HG03442 (cell line): ENCODE results near the gene ATF6.

Source experiments
- ATAC-seq: cut with Tn5 transposase; IDR thresholded peaks from one replicate; pipeline ENCODE4 v1.9.1; 2021; ENCODE audit warnings: mild to moderate bottlenecking, moderate library complexity; ENCODE audit not compliant: unreplicated experiment

The ATF6 gene

DNA sequence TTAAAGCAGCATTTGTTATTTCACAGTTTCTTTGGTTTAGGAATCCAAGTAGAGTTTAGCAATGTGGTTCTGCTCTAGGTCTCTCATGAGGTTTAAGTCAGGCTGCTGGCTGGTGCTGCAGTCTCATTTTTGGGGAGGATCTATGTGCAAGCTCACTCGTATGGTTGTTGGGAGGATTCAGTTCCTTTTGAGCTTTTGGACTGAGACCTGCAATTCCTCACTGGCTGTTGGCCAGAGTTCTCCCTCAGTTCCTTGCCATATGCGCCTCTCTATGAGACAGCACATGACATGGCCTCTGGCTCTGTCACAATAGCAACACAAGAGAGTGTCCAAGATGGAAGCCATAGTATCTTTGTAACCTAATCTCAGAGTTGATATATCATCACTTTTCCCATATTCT is 166.5 kb downstream of the ATF6 start:
- ATAC-seq, result no peak

DNA sequence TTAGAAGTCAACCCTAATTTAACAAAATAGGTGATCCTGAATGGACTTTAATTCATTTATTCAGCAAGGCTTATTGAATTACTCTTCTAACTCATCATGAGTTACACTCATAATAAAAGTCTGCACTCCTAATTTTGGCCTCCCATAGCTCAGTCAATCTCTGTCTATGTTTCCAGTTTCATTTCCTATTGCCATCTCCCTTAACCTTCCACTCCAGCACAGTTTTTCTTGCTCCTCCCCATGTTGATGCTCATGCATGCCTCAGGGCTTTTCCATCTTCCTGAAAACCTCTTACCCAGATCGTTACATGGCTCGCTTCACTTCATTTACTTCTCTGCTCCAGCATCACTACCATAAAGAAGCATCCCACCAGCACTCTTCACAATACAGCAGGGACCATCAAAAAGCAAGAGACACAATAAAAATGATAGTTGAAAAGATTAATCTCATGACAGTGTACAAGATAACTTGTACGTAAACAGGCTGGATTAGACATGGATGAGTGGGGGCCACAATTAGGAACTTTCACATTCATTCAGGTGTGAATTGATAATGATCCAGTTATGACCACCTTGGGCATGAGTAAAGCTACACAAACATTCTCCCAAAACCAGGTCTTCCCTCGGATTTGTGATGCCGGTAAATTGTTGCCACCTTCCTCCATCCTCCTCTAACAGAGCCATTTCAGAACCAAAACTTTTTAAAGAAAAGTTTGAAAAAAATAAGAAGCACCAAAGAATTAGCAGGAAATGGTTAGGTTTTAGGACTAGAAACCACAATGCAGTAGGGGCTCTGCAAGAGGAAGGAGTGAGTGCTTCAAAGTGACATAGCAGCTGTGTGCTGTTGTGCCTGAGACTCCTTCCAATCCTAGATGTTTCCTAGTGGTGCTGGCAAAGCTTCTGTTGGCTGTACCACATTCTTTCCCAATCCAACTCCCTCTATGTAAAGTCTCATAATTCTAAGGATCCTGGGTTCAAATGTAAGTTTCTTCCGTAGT is 167.8 kb downstream of the ATF6 start:
- no peak for ATAC-seq

DNA sequence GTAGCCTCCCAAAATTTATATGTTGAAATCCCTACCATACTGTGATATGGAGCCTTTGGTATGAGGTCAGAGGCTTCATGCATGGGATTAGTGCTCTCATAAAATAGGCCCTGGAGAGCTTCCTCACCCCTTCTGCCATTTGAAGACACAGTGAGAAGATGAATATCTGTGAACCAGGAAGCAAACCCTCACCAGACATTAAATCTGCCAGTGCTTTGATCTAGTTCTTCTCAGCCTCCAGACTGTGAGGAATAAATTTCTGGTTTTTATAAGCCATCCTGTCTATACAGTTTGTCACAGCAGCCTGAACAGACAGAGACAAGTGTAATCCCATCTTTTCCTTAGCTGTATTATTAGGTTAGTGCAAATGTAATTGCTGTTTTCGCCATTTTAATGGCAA is 169.1 kb downstream of the ATF6 start:
- no peak for ATAC-seq

DNA sequence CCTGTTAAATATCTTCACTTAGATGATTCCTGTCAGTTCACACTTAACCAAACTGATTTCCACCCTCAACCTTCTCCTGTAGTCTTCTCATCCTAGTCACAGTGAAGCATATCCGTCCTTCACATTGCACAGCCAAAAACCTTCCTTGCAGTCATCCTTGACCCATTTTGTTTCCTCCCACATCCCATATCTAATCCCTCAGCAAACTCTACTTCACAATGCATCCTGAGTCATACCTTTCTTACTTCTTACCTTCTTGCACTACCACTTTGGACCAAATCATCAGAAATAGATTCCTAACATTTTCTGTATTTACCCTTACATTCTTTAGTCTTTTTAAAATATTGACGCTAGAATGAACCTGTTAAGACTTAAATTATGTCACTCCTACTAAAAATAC is 170.7 kb downstream of the ATF6 start:
- no peak for ATAC-seq

DNA sequence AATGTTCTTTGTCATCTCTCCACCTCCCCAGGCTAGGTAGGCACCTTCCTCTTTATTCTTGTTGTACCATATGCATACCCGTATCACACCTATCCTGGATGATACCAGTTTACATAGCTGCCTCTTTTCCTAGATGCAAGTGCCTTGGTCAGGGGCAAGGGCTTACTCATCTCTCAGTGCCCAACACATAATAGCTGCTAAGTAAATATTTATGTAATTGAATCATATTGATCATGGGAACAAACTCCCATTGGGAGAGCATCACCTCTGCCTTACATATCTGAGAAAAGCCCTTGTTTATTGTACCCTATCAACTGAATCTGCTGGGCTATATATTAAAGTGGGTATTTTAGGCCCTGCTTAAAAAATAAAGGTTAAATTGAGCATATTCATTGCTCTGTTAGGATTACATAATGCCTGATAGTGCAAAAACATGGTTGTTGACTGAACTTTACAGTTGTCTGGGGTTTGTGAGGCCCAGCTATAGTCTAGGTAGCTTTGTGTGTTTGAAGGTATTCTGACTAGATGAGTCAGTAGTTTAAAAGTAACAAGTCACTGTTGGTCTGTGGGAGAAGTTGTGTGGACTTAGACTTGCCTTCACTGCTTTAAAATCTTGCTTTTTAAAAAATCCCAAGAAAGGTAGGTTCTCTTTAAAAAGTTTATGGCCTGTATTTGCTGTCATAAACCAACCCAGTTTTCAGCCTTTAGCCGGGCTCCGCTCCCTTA is 174.9 kb downstream of the ATF6 start:
- no peak for ATAC-seq

DNA sequence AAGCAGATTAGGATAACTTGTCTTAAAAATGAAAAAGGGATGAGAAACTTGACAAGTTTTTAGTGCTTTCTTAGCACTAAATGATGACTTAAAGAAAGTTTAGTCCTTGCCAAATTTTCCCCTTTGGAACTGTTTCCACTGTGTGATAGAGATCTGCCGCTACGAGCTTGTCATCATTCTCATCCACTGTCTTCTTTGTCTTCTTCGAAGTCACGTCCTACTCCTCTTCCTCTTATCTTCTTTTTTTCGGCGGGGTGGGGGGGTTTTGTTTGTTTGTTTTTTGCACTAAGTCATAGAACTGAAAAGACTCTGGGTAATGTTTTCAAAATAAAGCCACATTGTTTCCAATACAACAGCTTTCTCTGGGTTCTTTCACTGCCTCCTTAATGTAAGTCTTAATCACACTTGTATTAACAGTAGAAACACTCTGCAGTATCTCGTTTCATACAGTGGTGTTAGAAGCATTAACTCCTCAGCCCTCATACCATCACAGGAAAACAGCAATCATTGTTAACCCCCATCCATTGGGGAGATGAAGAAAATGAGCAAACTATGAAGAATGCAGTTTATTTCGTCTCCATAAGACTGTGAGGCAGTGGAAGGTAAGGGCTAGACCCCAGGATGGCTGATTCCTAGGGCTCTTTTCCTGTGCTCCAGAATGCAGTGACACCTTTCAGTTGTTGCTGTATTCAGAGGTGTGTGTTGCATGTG is 175.8 kb downstream of the ATF6 start:
- ATAC-seq, result no peak

DNA sequence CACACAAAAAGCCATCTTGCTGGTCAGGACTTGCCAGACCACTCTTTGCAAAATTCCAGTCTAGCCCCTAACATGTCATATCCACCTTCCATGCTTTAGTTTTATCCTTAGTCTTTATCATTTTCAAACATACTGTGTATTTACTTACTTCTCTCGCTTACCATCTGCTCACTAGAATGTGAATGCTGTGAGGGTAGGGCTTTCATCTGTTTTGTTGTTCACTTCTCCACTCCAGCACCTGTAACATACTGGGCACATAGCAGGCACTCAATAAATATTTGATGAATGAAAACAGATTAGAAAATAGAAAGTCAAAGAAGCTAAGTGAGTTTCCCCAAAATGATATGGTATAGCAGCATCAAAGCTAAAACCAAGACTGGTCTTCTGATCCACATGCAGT is 177.6 kb downstream of the ATF6 start:
- ATAC-seq, result no peak

DNA sequence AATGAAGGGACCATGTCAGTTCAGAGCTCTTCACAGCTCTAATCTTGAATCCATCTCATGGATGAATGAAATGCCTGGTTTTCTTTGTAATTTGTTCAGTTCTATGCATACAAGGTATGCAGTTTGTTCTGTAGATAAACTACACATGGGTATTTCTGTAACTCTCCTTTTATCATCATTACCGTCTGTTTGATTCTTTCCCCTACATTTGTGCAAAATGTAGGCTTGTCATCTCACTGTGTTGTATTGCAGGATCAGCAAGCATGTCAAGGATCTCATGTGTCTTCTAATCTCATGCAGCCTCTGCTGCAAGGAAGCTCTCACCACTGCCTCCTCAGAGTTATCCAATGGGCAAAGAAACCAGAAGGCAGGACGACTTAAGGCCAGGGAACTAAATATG is 178.3 kb downstream of the ATF6 start:
- ATAC-seq, result no peak

DNA sequence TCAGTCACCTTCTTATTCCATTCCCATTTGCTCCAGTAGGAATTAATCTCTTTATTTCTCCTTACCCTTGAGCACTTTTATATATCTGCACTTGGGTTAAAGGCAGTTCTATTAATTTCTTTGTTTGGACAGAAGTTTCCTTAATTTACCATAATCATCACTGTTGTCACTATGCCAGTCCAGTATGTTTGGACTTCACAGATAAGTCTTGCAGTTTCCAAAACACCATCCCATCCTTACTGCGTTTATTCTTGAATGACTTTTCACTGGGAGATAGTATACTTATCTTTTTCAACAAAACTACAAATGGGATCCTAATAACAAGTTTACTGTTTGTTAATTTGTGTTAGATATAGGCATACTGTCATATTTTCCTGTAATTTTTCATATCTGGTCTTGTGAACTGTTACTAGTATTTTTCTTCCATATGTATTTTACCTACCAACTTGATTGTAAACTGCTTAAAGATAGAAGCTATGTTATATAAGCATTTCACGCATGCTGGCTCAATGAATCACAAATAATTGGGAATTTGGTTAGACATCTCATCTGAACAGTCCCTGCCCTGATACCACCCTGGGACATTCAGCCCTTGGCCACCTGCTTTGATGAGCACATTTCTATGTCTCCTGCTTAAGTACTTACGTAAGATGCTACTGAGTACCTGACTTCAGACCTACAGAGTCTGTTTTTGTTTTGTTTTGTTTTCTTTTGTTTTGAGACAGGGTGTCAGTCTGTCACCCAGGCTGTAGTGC is 179.4 kb downstream of the ATF6 start:
- ATAC-seq, result no peak

DNA sequence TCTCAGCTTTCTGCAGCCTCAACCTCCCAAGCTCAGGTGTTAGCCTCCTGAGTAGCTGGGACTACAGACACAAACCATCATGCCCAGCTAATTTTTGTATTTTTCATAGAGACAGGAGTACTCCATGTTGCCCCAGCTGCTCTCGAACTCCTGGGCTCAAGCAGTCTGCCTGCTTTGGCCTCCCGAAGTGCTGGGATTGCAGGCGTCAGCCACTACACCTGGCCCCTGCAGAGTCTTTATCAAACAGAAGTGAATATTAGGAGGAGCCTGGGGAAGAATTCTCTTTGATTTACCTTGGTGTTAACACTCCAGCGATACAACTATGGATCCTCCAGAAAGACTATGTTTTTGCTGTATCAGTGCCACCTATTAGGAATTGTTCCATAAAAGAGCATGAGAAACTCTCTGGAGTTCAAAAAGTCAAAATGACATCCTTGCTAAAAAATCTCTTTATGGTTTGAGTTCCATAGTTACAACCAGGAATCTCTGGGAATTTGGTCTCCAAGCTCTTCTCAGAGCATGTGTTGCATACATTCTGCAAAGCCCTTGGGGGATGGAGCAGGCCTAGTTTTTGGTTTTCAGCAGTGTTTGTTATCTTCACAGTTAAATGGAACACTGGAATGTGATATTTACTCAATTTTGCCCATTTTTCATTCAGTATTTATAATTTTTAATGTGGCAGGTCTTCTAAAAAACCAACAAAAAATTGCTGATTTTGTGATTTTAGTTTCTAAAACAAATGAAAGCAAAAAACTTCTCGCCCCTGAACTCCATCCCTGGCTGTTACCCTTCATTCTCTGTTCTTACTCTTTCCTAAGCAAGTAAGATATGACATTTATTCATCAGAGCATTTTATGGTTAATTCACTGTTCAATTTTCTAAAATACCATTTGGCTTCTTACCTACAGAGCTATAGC is 180.2 kb downstream of the ATF6 start:
- ATAC-seq, result no peak

DNA sequence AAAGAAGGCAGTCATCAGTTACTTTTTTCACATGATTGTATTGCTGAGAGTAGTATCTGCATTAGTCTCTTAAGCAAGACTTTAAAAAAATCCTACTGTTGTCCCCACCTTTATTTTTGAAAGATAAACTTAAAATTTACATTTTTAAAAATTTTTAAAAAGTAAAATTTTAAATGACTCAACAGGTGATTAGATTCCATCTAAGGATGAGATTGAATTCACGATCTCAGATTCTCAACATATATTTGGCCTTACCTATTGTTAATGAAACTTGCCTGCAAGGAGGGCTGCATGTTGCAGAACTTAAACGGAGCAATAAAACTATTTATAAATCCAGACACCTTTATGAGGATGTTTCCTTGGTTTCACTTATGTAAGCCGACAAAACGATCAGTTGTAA is 182.3 kb downstream of the ATF6 start:
- no peak for ATAC-seq

DNA sequence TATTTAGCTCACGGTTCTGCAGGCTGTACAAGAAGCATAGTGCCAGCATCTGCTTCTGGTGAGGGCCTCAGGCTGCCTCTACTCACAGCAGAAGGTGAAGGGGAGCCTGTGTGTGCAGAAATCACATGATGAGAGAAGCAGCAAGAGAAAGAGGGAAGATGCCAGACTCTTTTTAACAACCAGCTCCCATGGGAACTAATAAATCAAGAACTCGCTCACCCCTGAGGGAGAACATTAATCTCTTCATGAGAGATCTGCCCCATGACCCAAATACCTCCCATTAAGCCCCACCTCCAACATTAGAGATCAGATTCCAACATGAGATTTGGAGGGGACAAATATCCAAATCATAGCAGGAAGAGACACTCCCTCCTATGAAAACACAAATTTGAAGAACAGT is 183.4 kb downstream of the ATF6 start:
- no peak for ATAC-seq

DNA sequence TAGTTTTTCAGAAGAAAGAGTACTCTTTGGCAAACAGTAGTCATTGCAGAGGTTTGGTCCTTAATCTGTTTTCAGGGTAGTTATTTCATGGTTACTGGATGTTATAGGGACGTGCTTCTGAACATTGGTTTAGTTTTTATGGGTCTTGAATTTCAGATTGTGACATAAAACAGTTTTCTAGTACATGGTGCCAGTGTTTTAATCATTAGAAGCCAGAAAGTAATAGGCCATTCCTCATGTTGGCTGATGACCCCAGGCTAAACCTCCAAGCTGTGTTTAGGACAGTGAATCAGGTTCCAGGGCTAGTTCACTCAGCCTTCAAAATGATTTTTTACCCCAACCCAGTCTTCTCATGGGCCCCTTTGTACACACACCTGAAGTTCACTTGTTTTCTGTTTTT is 184.3 kb downstream of the ATF6 start:
- ATAC-seq, result no peak

DNA sequence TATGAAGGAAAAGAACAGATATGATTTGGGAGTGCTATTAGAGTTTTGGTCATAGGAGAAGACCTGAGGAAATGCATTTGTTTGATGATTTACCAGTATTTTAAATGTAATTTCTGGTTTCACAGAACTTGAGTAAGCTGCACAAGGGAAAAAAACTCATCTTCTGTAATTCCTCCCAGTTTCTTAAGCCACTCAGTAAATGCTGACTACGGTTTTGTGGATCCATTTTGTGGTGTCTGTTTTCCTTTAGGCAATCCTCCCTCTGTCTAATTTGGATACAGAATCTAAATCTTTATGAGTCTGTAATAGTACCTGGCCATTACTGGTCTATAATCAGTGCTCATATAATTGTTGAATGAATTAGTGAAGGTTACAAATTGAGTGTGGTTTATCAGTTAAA is 185.5 kb downstream of the ATF6 start:
- ATAC-seq, result no peak

DNA sequence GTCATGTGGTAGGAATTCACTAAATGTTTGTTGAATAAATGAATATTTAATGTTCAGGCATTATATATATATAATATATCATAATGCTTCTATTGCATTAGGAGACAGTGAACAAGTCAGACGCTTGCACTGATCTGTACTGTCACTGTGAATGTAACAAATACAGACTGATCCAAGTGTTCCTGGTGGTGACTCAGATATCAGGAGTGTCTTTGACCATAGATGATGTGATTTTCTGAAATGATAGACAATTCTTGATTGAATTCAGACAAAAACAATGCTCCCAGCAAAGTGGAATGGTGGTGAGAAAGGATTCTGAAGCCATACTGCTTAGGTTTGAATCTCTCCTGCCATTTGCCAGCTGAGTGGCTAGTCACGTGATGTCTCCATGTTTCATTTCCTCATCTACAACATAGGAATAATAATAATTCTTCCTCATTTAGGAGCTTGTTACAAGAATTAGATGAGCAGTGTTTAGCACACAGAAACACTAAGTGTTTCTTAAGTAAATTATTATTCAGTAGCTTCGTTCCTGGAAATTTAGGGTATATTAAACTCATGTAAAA is 186.6 kb downstream of the ATF6 start:
- ATAC-seq, result no peak

DNA sequence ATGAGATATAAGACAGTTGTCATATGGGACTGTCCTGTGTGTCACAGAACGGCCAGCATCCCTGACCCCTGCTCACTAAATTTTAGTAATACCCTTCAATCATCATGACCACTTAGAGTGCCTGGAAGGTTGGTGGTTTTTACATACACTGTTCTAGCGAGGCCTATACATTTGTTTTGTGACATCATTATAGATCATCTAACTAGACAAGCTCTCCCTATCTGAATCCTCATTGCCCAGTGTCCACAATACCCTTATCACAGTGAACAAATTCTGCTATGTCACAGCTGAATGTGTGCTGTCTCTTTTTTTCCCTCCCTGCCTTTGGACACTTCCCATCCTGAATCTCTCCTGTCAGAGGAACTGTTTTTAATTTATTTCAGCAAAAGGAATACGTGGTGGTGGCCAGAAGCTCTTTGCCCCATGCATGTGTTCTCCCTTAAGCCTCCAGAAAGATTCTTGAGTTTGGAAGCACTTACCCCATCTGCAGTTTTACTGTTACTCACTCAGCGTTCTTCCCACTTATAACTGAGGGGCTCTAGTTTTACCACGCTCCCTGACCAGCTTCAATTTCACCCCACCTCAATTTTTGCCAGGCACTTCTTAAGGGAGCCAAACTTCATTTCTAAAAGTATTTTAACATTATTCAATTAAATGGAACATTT is 187.3 kb downstream of the ATF6 start:
- no peak for ATAC-seq

DNA sequence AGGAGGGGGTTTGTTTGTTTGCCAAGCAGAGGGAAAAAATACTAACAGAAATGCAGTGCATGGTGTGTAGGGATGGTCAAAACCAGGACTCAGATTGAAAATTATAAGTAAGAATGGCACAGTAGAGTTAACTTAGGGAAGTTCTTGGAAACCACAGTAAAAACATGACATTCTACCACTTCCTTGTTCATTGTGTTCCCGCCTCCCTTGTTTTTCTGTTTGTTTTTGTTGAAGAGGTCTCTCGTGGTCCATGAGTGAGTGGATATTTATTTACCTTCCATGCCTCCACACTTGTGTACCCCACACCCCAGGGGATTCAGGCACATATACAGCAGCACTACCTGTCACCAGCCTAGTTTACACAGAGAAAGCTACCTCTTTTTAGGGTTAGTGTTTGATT is 187.9 kb downstream of the ATF6 start:
- no peak for ATAC-seq

DNA sequence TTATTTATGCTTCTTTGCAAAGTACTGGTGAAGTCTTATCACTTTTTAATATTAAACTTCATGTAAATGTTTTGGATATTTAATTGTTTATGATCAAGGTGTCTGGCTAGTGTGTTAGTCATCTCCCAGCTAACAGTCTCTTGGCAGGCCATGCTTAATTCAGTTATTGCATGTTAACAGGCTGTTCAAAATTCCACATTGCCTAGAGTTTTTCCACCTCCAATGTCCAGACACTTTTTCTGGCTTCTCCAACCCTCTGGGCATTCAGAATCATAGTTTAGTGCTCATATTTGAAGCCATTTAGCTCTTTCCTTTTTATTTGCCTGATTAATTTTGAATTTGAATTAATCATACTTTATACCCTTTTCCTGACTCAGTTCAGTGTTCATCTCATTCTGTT is 188.3 kb downstream of the ATF6 start:
- ATAC-seq, result no peak

DNA sequence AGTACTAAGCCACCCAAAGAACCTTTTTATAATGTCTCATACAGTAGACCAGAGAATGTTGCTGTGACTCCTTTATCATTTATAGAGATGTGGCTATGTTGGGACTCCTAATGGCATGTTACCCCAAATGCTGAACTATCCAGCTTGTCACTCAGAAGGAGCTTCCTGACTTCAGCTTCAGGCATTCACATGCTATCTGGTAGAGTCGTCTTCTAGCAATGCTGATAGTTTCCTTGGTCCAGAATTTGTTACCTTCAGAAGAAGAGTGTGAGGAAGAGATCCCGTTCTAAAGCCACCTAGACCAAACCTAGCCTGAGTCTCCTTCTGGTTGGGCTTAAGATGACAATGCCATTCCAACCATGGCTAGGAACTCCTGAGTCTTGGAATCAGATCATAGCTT is 189.5 kb downstream of the ATF6 start:
- no peak for ATAC-seq
